ENCODE data around the gene SH3GL1.
"Not testable (repeated sequence)": the region's sequence is repeated elsewhere in the genome, so short reads cannot be mapped to it uniquely, and the experiment has no call there.

SH3GL1 gene

DNA sequence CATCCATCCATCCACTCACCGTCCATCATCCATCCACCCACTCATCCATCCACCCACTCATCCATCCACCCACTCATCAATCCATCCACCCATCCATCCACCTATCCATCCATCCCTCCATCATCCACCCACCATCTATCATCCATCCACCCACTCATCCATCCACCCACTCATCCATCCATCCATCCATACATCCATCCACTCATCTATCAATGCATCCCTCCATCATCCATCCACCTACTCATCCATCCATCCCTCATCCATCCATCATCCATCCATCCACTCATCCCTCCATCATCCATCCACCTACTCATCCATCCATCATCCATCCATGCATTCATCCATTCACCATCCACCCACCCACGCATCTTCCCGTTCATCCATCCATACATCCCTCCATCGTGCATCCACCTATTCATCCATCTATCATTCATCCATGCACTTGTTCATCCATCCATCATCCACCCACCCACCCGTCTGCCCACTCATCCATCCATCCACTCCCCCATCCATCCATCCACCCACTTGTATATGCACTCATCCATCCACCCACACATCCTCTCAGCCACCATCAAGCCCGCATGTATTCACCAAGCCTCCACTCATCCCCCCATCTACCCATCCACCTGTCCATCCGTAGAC, 65.3 kb downstream of the SH3GL1 start:
- Histone ChIP-seq H3K4me1 (ENCODE audit: insufficient read depth, poor library complexity, severe bottlenecking) (no peaks in the 10 kb centered on the region), H3K27ac (ENCODE audit: poor library complexity, severe bottlenecking) (no peak overlapping the region), H3K27me3 (ENCODE audit: insufficient read depth, poor library complexity, severe bottlenecking) (no peaks in the 10 kb centered on the region), H3K9me3 (ENCODE audit: severe bottlenecking) (no peaks in the 10 kb centered on the region), H3K36me3 (ENCODE audit: low read depth) (peaks cover under 1% of the 10 kb centered on the region; the same call in 1 of the 2 replicates), H3K4me3 (ENCODE audit: severe bottlenecking) (no peak overlapping the region)
- no peak for DNase-seq (ENCODE audit: low spot score)
- no peak for ATAC-seq (ENCODE audit: low read depth)
- no peak for TF ChIP-seq CTCF (IDR thresholded peaks at IDR 0.05; ENCODE audit: poor library complexity, severe bottlenecking)

- no peak for TF ChIP-seq CTCF (IDR thresholded peaks at IDR 0.05; ENCODE audit: poor library complexity, severe bottlenecking)
- H3K36me3 ChIP-seq (ENCODE audit: low read depth) = peaks cover 3% of the 10 kb centered on the region; the same call in 1 of the 2 replicates
- no peaks in the 10 kb centered on the region for H3K4me1 ChIP-seq (ENCODE audit: insufficient read depth, poor library complexity, severe bottlenecking)
- DNase-seq (ENCODE audit: low spot score) (no peak), ATAC-seq (ENCODE audit: low read depth) (no peak)
- H3K9me3 ChIP-seq (ENCODE audit: severe bottlenecking) = no peaks in the 10 kb centered on the region
- no peak overlapping the region for H3K4me3 ChIP-seq (ENCODE audit: severe bottlenecking)
- H3K27me3 ChIP-seq (ENCODE audit: insufficient read depth, poor library complexity, severe bottlenecking) = no peaks in the 10 kb centered on the region
- no peak overlapping the region for H3K27ac ChIP-seq (ENCODE audit: poor library complexity, severe bottlenecking)
Observed at GRCh38 chr19:4329858-4330257, 70.5 kb downstream of the SH3GL1 start.

GRCh38 chr19:4328991-4329681, 71.2 kb downstream of the SH3GL1 start:
- H3K27ac ChIP-seq (ENCODE audit: poor library complexity, severe bottlenecking); H3K36me3 ChIP-seq (ENCODE audit: low read depth); H3K9me3 ChIP-seq (ENCODE audit: severe bottlenecking); ATAC-seq (ENCODE audit: low read depth); H3K27me3 ChIP-seq (ENCODE audit: insufficient read depth, poor library complexity, severe bottlenecking); DNase-seq (ENCODE audit: low spot score); H3K4me3 ChIP-seq (ENCODE audit: severe bottlenecking); H3K4me1 ChIP-seq (ENCODE audit: insufficient read depth, poor library complexity, severe bottlenecking): not testable (repeated sequence)

- TF ChIP-seq CTCF (IDR thresholded peaks at IDR 0.05; ENCODE audit: poor library complexity, severe bottlenecking) = no peak
- DNase-seq (ENCODE audit: low spot score) = no peak
- H3K36me3 ChIP-seq (ENCODE audit: low read depth) = 0 out of 2 replicates have a peak, but pooled peaks cover 3% of the 10 kb centered on the region
- no peak overlapping the region for H3K27ac ChIP-seq (ENCODE audit: poor library complexity, severe bottlenecking)
- no peak overlapping the region for H3K4me3 ChIP-seq (ENCODE audit: severe bottlenecking)
- no peaks in the 10 kb centered on the region for H3K9me3 ChIP-seq (ENCODE audit: severe bottlenecking)
- no peaks in the 10 kb centered on the region for H3K27me3 ChIP-seq (ENCODE audit: insufficient read depth, poor library complexity, severe bottlenecking)
- ATAC-seq (ENCODE audit: low read depth) = peak; percentile 42; the same call in 2 of the 3 replicates
- no peaks in the 10 kb centered on the region for H3K4me1 ChIP-seq (ENCODE audit: insufficient read depth, poor library complexity, severe bottlenecking)
Observed at GRCh38 chr19:4328243-4328990, 71.9 kb downstream of the SH3GL1 start.

- Histone ChIP-seq H3K4me3 (ENCODE audit: severe bottlenecking) (no peak overlapping the region), H3K4me1 (ENCODE audit: insufficient read depth, poor library complexity, severe bottlenecking) (no peaks in the 10 kb centered on the region), H3K9me3 (ENCODE audit: severe bottlenecking) (no peaks in the 10 kb centered on the region), H3K27me3 (ENCODE audit: insufficient read depth, poor library complexity, severe bottlenecking) (no peaks in the 10 kb centered on the region), H3K36me3 (ENCODE audit: low read depth) (0 out of 2 replicates have a peak, but pooled peaks cover 3% of the 10 kb centered on the region), H3K27ac (ENCODE audit: poor library complexity, severe bottlenecking) (no peak overlapping the region)
- TF ChIP-seq CTCF (IDR thresholded peaks at IDR 0.05; ENCODE audit: poor library complexity, severe bottlenecking) = no peak
- ATAC-seq (ENCODE audit: low read depth) = no peak
- DNase-seq (ENCODE audit: low spot score) = no peak
Observed at GRCh38 chr19:4327877-4328242, 72.5 kb downstream of the SH3GL1 start.

All from RWPE2 (cell line).